Ovary (tissue), 3 donors: ENCODE data around the gene PHLDB1.

Experiments used
- CTCF ChIP-seq, 3 donors: fragments of 450-650 bp in 2 of 3; fragments of 200-600 bp in 1 of 3; IDR thresholded peaks; one replicate each; pipeline versions ENCODE4 v1.5.1 to v1.8.0; 2016 to 2022; ENCODE audit warnings: antibody characterized with exemption in 3 of 3, mild to moderate bottlenecking in 1 of 3
- EP300 ChIP-seq: sonication (generic); formaldehyde crosslinking; IDR thresholded peaks from one replicate; pipeline ENCODE4 v1.6.1; 2017; ENCODE audit warnings: antibody characterized with exemption
- donor health status: DM: no; HTN: no; CAD: no.

DNA sequence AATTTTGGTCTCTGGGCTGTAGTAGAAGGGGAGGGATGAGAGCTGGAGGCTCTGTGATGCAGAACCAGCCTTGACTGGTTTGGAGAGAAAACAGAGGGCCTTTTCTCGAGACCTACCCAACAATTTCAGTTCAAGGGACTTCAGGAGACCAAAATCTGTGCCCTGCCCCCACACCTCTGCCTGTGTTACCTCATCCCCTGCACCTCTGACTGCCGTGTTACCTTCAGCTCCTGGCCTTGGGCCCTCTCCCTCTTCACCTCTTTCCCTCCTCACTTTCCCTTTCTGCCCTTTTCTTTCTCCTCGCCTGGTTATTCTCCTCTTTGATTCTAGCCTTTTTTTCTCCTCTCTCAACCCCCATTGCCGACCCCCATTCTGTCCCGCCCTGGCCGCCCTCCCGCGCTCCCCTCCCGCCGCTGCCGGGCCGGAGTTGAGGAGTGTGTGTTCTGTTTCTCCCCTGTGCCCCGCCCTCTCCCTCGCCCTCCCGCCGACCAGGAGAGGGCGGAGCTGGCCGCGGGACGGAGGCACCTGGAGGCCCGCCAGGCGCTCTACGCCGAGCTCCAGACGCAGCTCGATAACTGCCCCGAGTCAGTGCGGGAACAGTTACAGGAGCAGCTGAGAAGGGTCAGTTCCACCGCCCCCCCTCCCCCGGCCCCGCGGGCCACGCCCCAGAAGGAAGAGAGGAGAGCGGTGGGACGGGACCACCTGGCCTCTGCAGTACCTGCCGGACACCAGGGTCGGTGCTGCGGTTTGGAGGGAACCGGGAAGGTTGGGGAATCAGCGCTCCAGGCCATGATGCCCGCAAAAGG is 27.2 kb downstream of the PHLDB1 start:
- TF ChIP-seq CTCF (IDR thresholded peaks at IDR 0.05) (peak in 1 of 3 donors; percentile 22), EP300 (no peak)
